Left ventricle myocardium inferior (tissue), 1 donor: Measurements from ENCODE around the gene OGFOD2. TPM values are rescaled to one million over a fixed set of nuclear protein-coding genes. Genes with fewer than 3 reads are reported as not detected.

Source experiments
- DNase-seq: peaks from one replicate; pipeline ENCODE4 v3.0.0-alpha.2; 2020
- H3K27ac ChIP-seq: fragments of 200-600 bp; replicated peaks from 2 replicates; pipeline ENCODE4 v1.8.0; 2021
- H3K27me3 ChIP-seq: fragments of 200-600 bp; 2 replicates; pipeline ENCODE4 v1.8.0; 2021; ENCODE audit warnings: low read depth
- H3K36me3 ChIP-seq: fragments of 200-600 bp; 2 replicates; pipeline ENCODE4 v1.8.0; 2021
- H3K4me1 ChIP-seq: fragments of 200-600 bp; 2 replicates; pipeline ENCODE4 v1.8.0; 2021
- H3K4me3 ChIP-seq: fragments of 200-600 bp; 2 replicates; pipeline ENCODE4 v1.8.0; 2021; ENCODE audit warnings: mild to moderate bottlenecking, moderate library complexity
- H3K9me3 ChIP-seq: fragments of 200-600 bp; replicated peaks from 2 replicates; pipeline ENCODE4 v1.8.0; 2021
- CTCF ChIP-seq: fragments of 200-600 bp; IDR thresholded peaks from 2 replicates; pipeline ENCODE4 v1.8.0; 2021; ENCODE audit warnings: antibody characterized with exemption, mild to moderate bottlenecking, borderline replicate concordance
- intact Hi-C: fragments of 100-400 bp; cut with micrococcal nuclease; formaldehyde crosslinking; loops from one replicate; pipeline ENCODE4 v1.11.0; 2022
- total RNA-seq: library from RNA; stranded (reverse); fragmentation: NEBNext Ultra II Directional; extraction: Animal tissue kit (Norgen Biotek cat#: 25700); gene quantifications from one replicate; pipeline ENCODE4 v1.2.1, GENCODE V29; 2021
- donor health status: DM: no; HTN: yes; CAD: no; lungs with severe emphysema.

OGFOD2 gene
- total RNA-seq, 1 donor from 2014 or later: 14.9 TPM

DNA sequence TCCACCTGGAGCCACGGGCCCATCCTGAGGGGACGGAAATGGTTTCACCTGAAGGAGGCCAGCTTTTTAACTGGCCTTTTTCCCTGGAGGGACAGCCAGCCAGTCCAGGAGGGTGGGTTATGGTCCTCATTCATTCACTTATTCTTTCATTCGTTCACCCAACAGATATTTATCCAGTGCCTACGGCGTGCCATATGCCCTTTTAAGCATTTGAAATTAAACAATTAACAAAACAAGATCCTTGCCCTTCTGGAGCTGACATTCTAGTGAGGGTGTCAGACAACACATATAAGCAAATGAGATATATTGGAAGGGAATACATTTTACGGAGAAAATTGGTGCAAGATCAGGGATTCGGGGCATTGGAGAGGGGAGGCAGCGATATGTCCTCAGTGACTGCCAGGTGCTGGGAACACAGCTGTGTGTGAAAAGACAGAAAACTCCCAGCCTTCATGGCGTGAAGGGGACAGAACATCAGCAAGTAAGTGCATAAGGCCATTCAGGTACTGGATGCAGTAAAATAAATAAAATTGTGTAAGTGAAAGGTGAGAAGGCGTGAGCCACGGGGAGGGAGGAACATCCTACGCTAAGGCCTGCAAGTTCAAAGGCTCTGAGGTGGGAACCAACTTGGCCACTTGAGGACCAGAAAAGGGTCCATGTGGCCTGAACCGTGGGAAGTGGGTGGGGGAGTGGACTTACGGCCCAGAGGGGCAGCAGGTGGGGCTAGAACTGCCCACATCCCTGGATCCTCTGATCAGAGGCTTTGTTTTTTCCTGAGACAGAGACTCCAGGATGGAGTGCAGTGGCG, 8.1 kb upstream of the OGFOD2 start:
- TF ChIP-seq CTCF: no peak
- DNase-seq: no peak
- Histone ChIP-seq H3K9me3 (no peaks in the 10 kb centered on the region), H3K4me1 (peaks cover 43% of the 10 kb centered on the region), H3K27ac (peak overlapping the region; percentile 62), H3K4me3 (peak overlapping the region; percentile 76), H3K36me3 (no peaks in the 10 kb centered on the region), H3K27me3 (no peaks in the 10 kb centered on the region)
- intact Hi-C loops: no loop called here

GRCh38 chr12:122968104-122968503, 6.9 kb upstream of the OGFOD2 start:
- no peak overlapping the region for H3K4me3 ChIP-seq
- H3K9me3 ChIP-seq: no peaks in the 10 kb centered on the region
- H3K36me3 ChIP-seq: no peaks in the 10 kb centered on the region
- no peak overlapping the region for H3K27ac ChIP-seq
- no peak for TF ChIP-seq CTCF
- no peaks in the 10 kb centered on the region for H3K27me3 ChIP-seq
- peaks cover 32% of the 10 kb centered on the region for H3K4me1 ChIP-seq
- intact Hi-C loops: no loop called here
- DNase-seq: no peak

- intact Hi-C loops: no loop called here
- DNase-seq: no peak
- H3K9me3 ChIP-seq: no peaks in the 10 kb centered on the region
- no peak overlapping the region for H3K27ac ChIP-seq
- TF ChIP-seq CTCF: no peak
- H3K36me3 ChIP-seq: no peaks in the 10 kb centered on the region
- no peaks in the 10 kb centered on the region for H3K27me3 ChIP-seq
- no peak overlapping the region for H3K4me3 ChIP-seq
- H3K4me1 ChIP-seq: peaks cover 24% of the 10 kb centered on the region
Measured at GRCh38 chr12:122969676-122970075, 5.4 kb upstream of the OGFOD2 start.

DNA sequence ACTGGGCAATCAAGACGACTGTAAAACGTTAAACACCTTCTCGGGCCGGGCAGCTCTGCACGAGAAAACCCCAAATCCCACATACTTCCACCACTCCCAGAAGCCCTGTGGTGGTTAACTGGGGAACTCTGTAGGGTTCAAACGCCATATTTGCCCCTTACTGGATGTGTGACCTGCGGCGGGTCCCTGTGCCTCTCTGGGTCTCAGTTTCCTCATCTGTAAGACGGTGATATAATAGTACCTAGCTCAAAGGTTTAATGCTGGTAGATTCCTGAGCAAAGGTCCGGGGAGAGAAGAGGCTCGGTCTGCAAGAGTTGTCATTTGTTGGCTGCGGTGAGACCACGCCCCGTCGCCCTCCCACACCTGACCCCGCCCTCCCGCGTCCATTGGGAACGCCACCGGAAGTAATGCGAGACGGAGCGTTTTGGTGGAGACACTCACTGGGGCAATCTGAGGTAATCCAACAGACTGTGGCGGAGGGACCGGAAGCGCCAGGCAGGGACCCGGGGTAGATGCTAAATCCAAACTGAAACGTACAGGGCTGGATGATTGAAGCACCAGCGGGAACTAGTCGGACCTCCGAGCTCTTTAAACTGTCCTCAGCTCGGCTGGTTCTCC, 661 bp upstream of the OGFOD2 start:
- DNase-seq: peak; percentile 99
- Histone ChIP-seq H3K27ac (peak overlapping the region; percentile 100), H3K9me3 (no peaks in the 10 kb centered on the region), H3K27me3 (no peaks in the 10 kb centered on the region), H3K36me3 (peaks cover 7% of the 10 kb centered on the region), H3K4me1 (peaks cover 53% of the 10 kb centered on the region), H3K4me3 (peak overlapping the region; percentile 88)
- intact Hi-C loops: no loop called here
- no peak for TF ChIP-seq CTCF

GRCh38 chr12:122975790-122976647, 975 bp downstream of the OGFOD2 start:
- Histone ChIP-seq H3K9me3 (no peaks in the 10 kb centered on the region), H3K4me1 (peaks cover 69% of the 10 kb centered on the region), H3K27ac (peak overlapping the region; percentile 100), H3K4me3 (peak overlapping the region; percentile 88), H3K27me3 (no peaks in the 10 kb centered on the region), H3K36me3 (peaks cover 7% of the 10 kb centered on the region)
- DNase-seq: no peak
- TF ChIP-seq CTCF: no peak
- intact Hi-C loops: no loop called here
